CD4-positive, alpha-beta T cell treated with Interleukin-4 for 1 hour (primary cell): ENCODE results near the gene VRK3.
A peak's percentile ranks its signal among the peaks of the same experiment; 100 is the strongest.
"Not testable (repeated sequence)": the region's sequence is repeated elsewhere in the genome, so short reads cannot be mapped to it uniquely, and the experiment has no call there.

Experiments used
- DNase-seq, 2 donors: peaks; one replicate each; pipeline ENCODE4 v3.0.0-alpha.2; 2020 to 2022

VRK3 gene

GRCh38 chr19:50025022-50025793 lies at the start of gene VRK3:
VRK3 (minus strand) TSS chr19:50025372; CDS start chr19:50016162, 9,210 bp downstream.
- peak; percentile 100 for DNase-seq

GRCh38 chr19:50068382-50068781 lies 43.2 kb upstream of the VRK3 start:
- not testable (repeated sequence) for DNase-seq

GRCh38 chr19:50067575-50067974 lies 42.4 kb upstream of the VRK3 start:
- DNase-seq = no peak

- DNase-seq = no peak
Measured at GRCh38 chr19:50065938-50066337, 40.8 kb upstream of the VRK3 start.

GRCh38 chr19:50061650-50062049 lies 36.5 kb upstream of the VRK3 start:
- no peak for DNase-seq

- DNase-seq = no peak
Measured at GRCh38 chr19:50060107-50060506, 34.9 kb upstream of the VRK3 start.

GRCh38 chr19:50059045-50059444 lies 33.9 kb upstream of the VRK3 start:
- no peak for DNase-seq

- no peak for DNase-seq
Measured at GRCh38 chr19:50058425-50058824, 33.3 kb upstream of the VRK3 start.

- no peak for DNase-seq
Measured at GRCh38 chr19:50053119-50053518, 27.9 kb upstream of the VRK3 start.

GRCh38 chr19:50051964-50052363 lies 26.8 kb upstream of the VRK3 start:
- DNase-seq = no peak

GRCh38 chr19:50051228-50051895 lies 26.2 kb upstream of the VRK3 start:
- not testable (repeated sequence) for DNase-seq

- peak; percentile 89 to 91 for DNase-seq
Measured at GRCh38 chr19:50050406-50051227, 25.4 kb upstream of the VRK3 start.

GRCh38 chr19:50047671-50048070 lies 22.5 kb upstream of the VRK3 start:
- no peak for DNase-seq

- peak; percentile 44 to 68 for DNase-seq
Measured at GRCh38 chr19:50046649-50047503, 21.7 kb upstream of the VRK3 start.

GRCh38 chr19:50044922-50045321 lies 19.8 kb upstream of the VRK3 start:
- DNase-seq = no peak

- DNase-seq = no peak
Measured at GRCh38 chr19:50043967-50044366, 18.8 kb upstream of the VRK3 start.

GRCh38 chr19:50042363-50043024 lies 17.3 kb upstream of the VRK3 start:
- DNase-seq = no peak

- DNase-seq = no peak
Measured at GRCh38 chr19:50040967-50041366, 15.8 kb upstream of the VRK3 start.

GRCh38 chr19:50039968-50040367 lies 14.8 kb upstream of the VRK3 start:
- DNase-seq = no peak

GRCh38 chr19:50036908-50037307 lies 11.7 kb upstream of the VRK3 start:
- DNase-seq = no peak

GRCh38 chr19:50030937-50031336 lies 5.8 kb upstream of the VRK3 start:
- DNase-seq = no peak

- DNase-seq = no peak
Measured at GRCh38 chr19:50030225-50030624, 5.1 kb upstream of the VRK3 start.
